ENCODE results near the gene SLC34A1.
"Not testable (repeated sequence)": the region's sequence is repeated elsewhere in the genome, so short reads cannot be mapped to it uniquely, and the experiment has no call there.

Gene SLC34A1

GRCh38 chr5:177338251-177339106 lies 45.8 kb upstream of the SLC34A1 start:
- DNase-seq: no peak
- no peak for TF ChIP-seq CTCF (IDR thresholded peaks at IDR 0.05; ENCODE audit: low read depth, low read length)
- Histone ChIP-seq H3K9me3 (no peaks in the 10 kb centered on the region), H3K4me1 (peaks cover 18% of the 10 kb centered on the region), H3K36me3 (peaks cover 63% of the 10 kb centered on the region), H3K27me3 (no peaks in the 10 kb centered on the region), H3K4me3 (ENCODE audit: low read depth, low read length) (no peak overlapping the region)

GRCh38 chr5:177339107-177339638 lies 45.1 kb upstream of the SLC34A1 start:
- Histone ChIP-seq H3K36me3 (peaks cover 60% of the 10 kb centered on the region), H3K4me1 (peaks cover 11% of the 10 kb centered on the region), H3K4me3 (ENCODE audit: low read depth, low read length) (no peak overlapping the region), H3K9me3 (no peaks in the 10 kb centered on the region), H3K27me3 (no peaks in the 10 kb centered on the region)
- DNase-seq: no peak
- no peak for TF ChIP-seq CTCF (IDR thresholded peaks at IDR 0.05; ENCODE audit: low read depth, low read length)

- H3K4me3 ChIP-seq (ENCODE audit: low read depth, low read length); H3K9me3 ChIP-seq; H3K27me3 ChIP-seq; H3K4me1 ChIP-seq; DNase-seq: not testable (repeated sequence)
- peaks cover 44% of the 10 kb centered on the region for H3K36me3 ChIP-seq
These were observed 41.2 kb upstream of the SLC34A1 start for GRCh38 chr5:177343000-177343399.

GRCh38 chr5:177343777-177344176 lies 40.5 kb upstream of the SLC34A1 start:
- H3K27me3 ChIP-seq: no peaks in the 10 kb centered on the region
- no peak for TF ChIP-seq CTCF (IDR thresholded peaks at IDR 0.05; ENCODE audit: low read depth, low read length)
- DNase-seq: no peak
- H3K4me1 ChIP-seq: no peaks in the 10 kb centered on the region; the same call in 1 of the 2 replicates
- no peaks in the 10 kb centered on the region for H3K9me3 ChIP-seq
- peaks cover 37% of the 10 kb centered on the region for H3K36me3 ChIP-seq
- no peak overlapping the region for H3K4me3 ChIP-seq (ENCODE audit: low read depth, low read length)

- H3K4me1 ChIP-seq: no peaks in the 10 kb centered on the region; the same call in 1 of the 2 replicates
- no peak overlapping the region for H3K4me3 ChIP-seq (ENCODE audit: low read depth, low read length)
- TF ChIP-seq CTCF (IDR thresholded peaks at IDR 0.05; ENCODE audit: low read depth, low read length): no peak
- no peaks in the 10 kb centered on the region for H3K9me3 ChIP-seq
- peaks cover 40% of the 10 kb centered on the region for H3K36me3 ChIP-seq
- no peak for DNase-seq
- H3K27me3 ChIP-seq: no peaks in the 10 kb centered on the region
These were observed 39.3 kb upstream of the SLC34A1 start for GRCh38 chr5:177344891-177345290.

- TF ChIP-seq CTCF (IDR thresholded peaks at IDR 0.05; ENCODE audit: low read depth, low read length): no peak
- H3K9me3 ChIP-seq: no peaks in the 10 kb centered on the region
- no peaks in the 10 kb centered on the region; the same call in 1 of the 2 replicates for H3K4me1 ChIP-seq
- no peak overlapping the region for H3K4me3 ChIP-seq (ENCODE audit: low read depth, low read length)
- H3K27me3 ChIP-seq: no peaks in the 10 kb centered on the region
- DNase-seq: no peak
- H3K36me3 ChIP-seq: peaks cover 37% of the 10 kb centered on the region
These were observed 37.4 kb upstream of the SLC34A1 start for GRCh38 chr5:177346820-177347219.
